ENCODE measurements around the gene RPRM. TPM values are rescaled to one million over a fixed set of nuclear protein-coding genes. Genes with fewer than 3 reads are reported as not detected.
A peak's percentile ranks its signal among the peaks of the same experiment; 100 is the strongest.

RPRM gene
- polyA plus RNA-seq, 1 donor: 3.2 TPM

- Histone ChIP-seq H3K27me3 (ENCODE audit: control insufficient read depth, insufficient read depth, low read length) (no peaks in the 10 kb centered on the region), H3K4me3 (ENCODE audit: low read length) (no peak overlapping the region), H3K36me3 (ENCODE audit: control insufficient read depth, insufficient read depth, low read length) (no peaks in the 10 kb centered on the region), H3K27ac (ENCODE audit: low read length) (no peak overlapping the region), H3K9me3 (ENCODE audit: control insufficient read depth, low read depth, low read length) (no peaks in the 10 kb centered on the region), H3K4me1 (ENCODE audit: control insufficient read depth, insufficient read depth, low read length) (no peaks in the 10 kb centered on the region)
- no CpG with 5 or more reads among the region's 3 CpGs for WGBS (ENCODE audit: insufficient coverage, low lambda C conversion rate)
- no peak for DNase-seq
Observed at GRCh38 chr2:153488072-153488471, 9.5 kb upstream of the RPRM start.

- Histone ChIP-seq H3K27me3 (ENCODE audit: control insufficient read depth, insufficient read depth, low read length) (no peaks in the 10 kb centered on the region), H3K9me3 (ENCODE audit: control insufficient read depth, low read depth, low read length) (no peaks in the 10 kb centered on the region), H3K4me1 (ENCODE audit: control insufficient read depth, insufficient read depth, low read length) (no peaks in the 10 kb centered on the region), H3K27ac (ENCODE audit: low read length) (no peak overlapping the region), H3K4me3 (ENCODE audit: low read length) (no peak overlapping the region), H3K36me3 (ENCODE audit: control insufficient read depth, insufficient read depth, low read length) (no peaks in the 10 kb centered on the region)
- no peak for DNase-seq
- no CpG with 5 or more reads among the region's 1 CpG for WGBS (ENCODE audit: insufficient coverage, low lambda C conversion rate)
Observed at GRCh38 chr2:153487448-153487847, 8.9 kb upstream of the RPRM start.

GRCh38 chr2:153479573-153479972 is 1.0 kb upstream of the RPRM start:
- Histone ChIP-seq H3K4me1 (ENCODE audit: control insufficient read depth, insufficient read depth, low read length) (peaks cover 18% of the 10 kb centered on the region), H3K36me3 (ENCODE audit: control insufficient read depth, insufficient read depth, low read length) (no peaks in the 10 kb centered on the region), H3K27ac (ENCODE audit: low read length) (no peak overlapping the region), H3K27me3 (ENCODE audit: control insufficient read depth, insufficient read depth, low read length) (peaks cover 49% of the 10 kb centered on the region), H3K4me3 (ENCODE audit: low read length) (no peak overlapping the region), H3K9me3 (ENCODE audit: control insufficient read depth, low read depth, low read length) (peaks cover 4% of the 10 kb centered on the region)
- no peak for DNase-seq
- 74% methylated on average over 3 of the region's 5 CpGs for WGBS (ENCODE audit: insufficient coverage, low lambda C conversion rate)

- peak in 1 of 2 donors; percentile 46 for DNase-seq
Observed at GRCh38 chr2:153477636-153478288, 800 bp downstream of the RPRM start.

GRCh38 chr2:153476816-153477635 is 1.5 kb downstream of the RPRM start:
- no peak overlapping the region for H3K27ac ChIP-seq (ENCODE audit: low read length)
- H3K9me3 ChIP-seq (ENCODE audit: control insufficient read depth, low read depth, low read length): peaks cover 4% of the 10 kb centered on the region
- H3K27me3 ChIP-seq (ENCODE audit: control insufficient read depth, insufficient read depth, low read length): peaks cover 54% of the 10 kb centered on the region
- DNase-seq: no peak
- H3K4me3 ChIP-seq (ENCODE audit: low read length): peak overlapping the region; percentile 17
- H3K4me1 ChIP-seq (ENCODE audit: control insufficient read depth, insufficient read depth, low read length): peaks cover 18% of the 10 kb centered on the region
- WGBS (ENCODE audit: insufficient coverage, low lambda C conversion rate): 7% methylated on average over 3 of the region's 38 CpGs
- H3K36me3 ChIP-seq (ENCODE audit: control insufficient read depth, insufficient read depth, low read length): no peaks in the 10 kb centered on the region

More at GRCh38 chr2:153477636-153478288, 800 bp downstream of the RPRM start:
- H3K4me3 ChIP-seq (ENCODE audit: low read length): peak overlapping the region; percentile 34
- WGBS (ENCODE audit: insufficient coverage, low lambda C conversion rate): no CpG with 5 or more reads among the region's 38 CpGs
- no peak overlapping the region for H3K27ac ChIP-seq (ENCODE audit: low read length)
- H3K9me3 ChIP-seq (ENCODE audit: control insufficient read depth, low read depth, low read length): peaks cover 4% of the 10 kb centered on the region
- peaks cover 18% of the 10 kb centered on the region for H3K4me1 ChIP-seq (ENCODE audit: control insufficient read depth, insufficient read depth, low read length)
- peaks cover 54% of the 10 kb centered on the region for H3K27me3 ChIP-seq (ENCODE audit: control insufficient read depth, insufficient read depth, low read length)
- no peaks in the 10 kb centered on the region for H3K36me3 ChIP-seq (ENCODE audit: control insufficient read depth, insufficient read depth, low read length)

- WGBS (ENCODE audit: insufficient coverage, low lambda C conversion rate): no CpG with 5 or more reads among the region's 7 CpGs
- Histone ChIP-seq H3K9me3 (ENCODE audit: control insufficient read depth, low read depth, low read length) (peaks cover 4% of the 10 kb centered on the region), H3K36me3 (ENCODE audit: control insufficient read depth, insufficient read depth, low read length) (no peaks in the 10 kb centered on the region), H3K27me3 (ENCODE audit: control insufficient read depth, insufficient read depth, low read length) (peaks cover 54% of the 10 kb centered on the region), H3K4me3 (ENCODE audit: low read length) (no peak overlapping the region), H3K4me1 (ENCODE audit: control insufficient read depth, insufficient read depth, low read length) (peaks cover 18% of the 10 kb centered on the region), H3K27ac (ENCODE audit: low read length) (no peak overlapping the region)
- DNase-seq: no peak
Observed at GRCh38 chr2:153476491-153476815, 2.1 kb downstream of the RPRM start.

GRCh38 chr2:153474876-153475435 is 3.6 kb downstream of the RPRM start:
- Histone ChIP-seq H3K4me3 (ENCODE audit: low read length) (no peak overlapping the region), H3K27me3 (ENCODE audit: control insufficient read depth, insufficient read depth, low read length) (peaks cover 54% of the 10 kb centered on the region), H3K4me1 (ENCODE audit: control insufficient read depth, insufficient read depth, low read length) (peaks cover 18% of the 10 kb centered on the region), H3K9me3 (ENCODE audit: control insufficient read depth, low read depth, low read length) (peaks cover 4% of the 10 kb centered on the region), H3K36me3 (ENCODE audit: control insufficient read depth, insufficient read depth, low read length) (no peaks in the 10 kb centered on the region), H3K27ac (ENCODE audit: low read length) (no peak overlapping the region)
- WGBS (ENCODE audit: insufficient coverage, low lambda C conversion rate): 83% methylated on average over 1 of the region's 2 CpGs
- DNase-seq: no peak

GRCh38 chr2:153474407-153474806 is 4.2 kb downstream of the RPRM start:
- H3K4me3 ChIP-seq (ENCODE audit: low read length): no peak overlapping the region
- WGBS (ENCODE audit: insufficient coverage, low lambda C conversion rate): no CpG with 5 or more reads among the region's 1 CpG
- H3K4me1 ChIP-seq (ENCODE audit: control insufficient read depth, insufficient read depth, low read length): peaks cover 18% of the 10 kb centered on the region
- no peaks in the 10 kb centered on the region for H3K36me3 ChIP-seq (ENCODE audit: control insufficient read depth, insufficient read depth, low read length)
- H3K27ac ChIP-seq (ENCODE audit: low read length): no peak overlapping the region
- peaks cover 4% of the 10 kb centered on the region for H3K9me3 ChIP-seq (ENCODE audit: control insufficient read depth, low read depth, low read length)
- peaks cover 50% of the 10 kb centered on the region for H3K27me3 ChIP-seq (ENCODE audit: control insufficient read depth, insufficient read depth, low read length)
- no peak for DNase-seq

GRCh38 chr2:153470867-153471266 is 7.7 kb downstream of the RPRM start:
- DNase-seq: no peak
- Histone ChIP-seq H3K27me3 (ENCODE audit: control insufficient read depth, insufficient read depth, low read length) (peaks cover 18% of the 10 kb centered on the region), H3K27ac (ENCODE audit: low read length) (no peak overlapping the region), H3K4me1 (ENCODE audit: control insufficient read depth, insufficient read depth, low read length) (no peaks in the 10 kb centered on the region), H3K4me3 (ENCODE audit: low read length) (no peak overlapping the region), H3K36me3 (ENCODE audit: control insufficient read depth, insufficient read depth, low read length) (no peaks in the 10 kb centered on the region), H3K9me3 (ENCODE audit: control insufficient read depth, low read depth, low read length) (no peaks in the 10 kb centered on the region)
- no CpG with 5 or more reads among the region's 4 CpGs for WGBS (ENCODE audit: insufficient coverage, low lambda C conversion rate)

- Histone ChIP-seq H3K36me3 (ENCODE audit: control insufficient read depth, insufficient read depth, low read length) (no peaks in the 10 kb centered on the region), H3K4me3 (ENCODE audit: low read length) (no peak overlapping the region), H3K27me3 (ENCODE audit: control insufficient read depth, insufficient read depth, low read length) (no peaks in the 10 kb centered on the region), H3K9me3 (ENCODE audit: control insufficient read depth, low read depth, low read length) (no peaks in the 10 kb centered on the region), H3K4me1 (ENCODE audit: control insufficient read depth, insufficient read depth, low read length) (no peaks in the 10 kb centered on the region), H3K27ac (ENCODE audit: low read length) (no peak overlapping the region)
- WGBS (ENCODE audit: insufficient coverage, low lambda C conversion rate): 75% methylated on average over 1 of the region's 3 CpGs
- DNase-seq: no peak
Observed at GRCh38 chr2:153464395-153464794, 14.2 kb downstream of the RPRM start.
